ENCODE results near the gene PRDX6. TPM values are rescaled to one million over a fixed set of nuclear protein-coding genes. Genes with fewer than 3 reads are reported as not detected.

Gene PRDX6
- total RNA-seq, 2 experiments from 2014 or later = 109 to 148 TPM

DNA sequence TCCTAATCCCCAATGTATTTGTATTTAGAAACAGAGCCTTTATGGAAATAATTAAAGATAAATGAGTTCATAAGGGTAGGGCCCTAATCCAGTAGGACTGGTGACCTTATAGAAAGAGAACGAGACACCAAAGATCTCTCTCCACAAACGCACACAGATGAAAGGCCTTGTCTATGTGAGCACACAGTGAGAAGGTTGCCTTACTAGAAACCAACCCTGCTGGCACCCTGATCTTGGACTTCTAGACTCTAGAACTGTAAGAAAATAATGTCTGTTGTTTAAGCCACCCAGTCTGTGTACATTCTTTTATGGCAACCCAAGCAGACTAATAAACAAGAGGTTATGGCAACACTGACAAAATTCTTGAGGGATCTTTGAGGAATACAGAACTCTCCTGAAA lies 44.8 kb upstream of the PRDX6 start:
- CTCF ChIA-PET (ENCODE audit: unreplicated experiment) = no interaction called here
- H3K4me3 ChIP-seq (ENCODE audit: low read depth, low read length, poor library complexity, severe bottlenecking) = no peak overlapping the region

DNA sequence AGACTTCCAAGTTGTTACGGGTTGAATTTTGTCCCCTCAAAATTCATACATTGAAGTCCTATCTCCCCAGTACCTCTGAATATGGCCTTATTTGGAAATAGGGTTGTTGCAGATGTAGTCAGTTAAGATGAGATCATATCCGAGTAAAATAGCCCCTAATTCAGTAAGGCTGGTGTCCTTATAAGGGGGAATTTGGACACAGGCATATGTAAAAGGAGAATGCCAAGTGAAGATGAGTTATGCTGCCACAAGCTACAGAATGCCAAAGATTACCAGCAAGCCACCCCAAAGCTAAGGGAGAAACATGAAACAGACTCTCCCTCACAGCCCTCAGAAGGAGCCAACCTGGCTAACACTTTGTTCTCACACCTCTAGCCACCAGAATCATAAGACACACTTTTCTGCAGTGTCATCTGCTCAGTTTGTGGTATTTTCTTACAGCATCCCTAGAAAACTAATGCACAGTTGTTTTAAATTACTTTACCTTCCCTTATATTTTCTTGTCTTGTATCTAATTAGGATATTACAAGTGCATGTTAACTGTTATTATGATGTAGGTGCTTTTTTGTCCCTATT lies 43.3 kb upstream of the PRDX6 start:
- TF ChIP-seq EZH2phosphoT487 (IDR thresholded peaks at IDR 0.05; ENCODE audit: borderline replicate concordance, low read depth, low read length) = no peak
- TF ChIP-seq, protein P1, sequence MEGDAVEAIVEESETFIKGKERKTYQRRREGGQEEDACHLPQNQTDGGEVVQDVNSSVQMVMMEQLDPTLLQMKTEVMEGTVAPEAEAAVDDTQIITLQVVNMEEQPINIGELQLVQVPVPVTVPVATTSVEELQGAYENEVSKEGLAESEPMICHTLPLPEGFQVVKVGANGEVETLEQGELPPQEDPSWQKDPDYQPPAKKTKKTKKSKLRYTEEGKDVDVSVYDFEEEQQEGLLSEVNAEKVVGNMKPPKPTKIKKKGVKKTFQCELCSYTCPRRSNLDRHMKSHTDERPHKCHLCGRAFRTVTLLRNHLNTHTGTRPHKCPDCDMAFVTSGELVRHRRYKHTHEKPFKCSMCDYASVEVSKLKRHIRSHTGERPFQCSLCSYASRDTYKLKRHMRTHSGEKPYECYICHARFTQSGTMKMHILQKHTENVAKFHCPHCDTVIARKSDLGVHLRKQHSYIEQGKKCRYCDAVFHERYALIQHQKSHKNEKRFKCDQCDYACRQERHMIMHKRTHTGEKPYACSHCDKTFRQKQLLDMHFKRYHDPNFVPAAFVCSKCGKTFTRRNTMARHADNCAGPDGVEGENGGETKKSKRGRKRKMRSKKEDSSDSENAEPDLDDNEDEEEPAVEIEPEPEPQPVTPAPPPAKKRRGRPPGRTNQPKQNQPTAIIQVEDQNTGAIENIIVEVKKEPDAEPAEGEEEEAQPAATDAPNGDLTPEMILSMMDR (conservative IDR thresholded peaks at IDR 0.05; ENCODE audit: low read length) = no peak
- Histone ChIP-seq H3K4me3 (ENCODE audit: low read depth, low read length, poor library complexity, severe bottlenecking) (no peak overlapping the region), H3K4me1 (ENCODE audit: insufficient read depth, low read length, poor library complexity, severe bottlenecking) (peaks cover 27% of the 10 kb centered on the region), H4K20me1 (ENCODE audit: insufficient read depth, low read length) (no peaks in the 10 kb centered on the region), H3K4me2 (ENCODE audit: low read length) (no peak overlapping the region), H3K36me3 (ENCODE audit: insufficient read depth, low read length) (no peaks in the 10 kb centered on the region), H3K9me3 (ENCODE audit: low read length) (no peaks in the 10 kb centered on the region), H3K9me2 (ENCODE audit: insufficient read depth, low read length) (0 out of 2 replicates have a peak, but pooled peaks cover 4% of the 10 kb centered on the region), H3K27ac (ENCODE audit: low read depth, low read length, poor library complexity, severe bottlenecking) (no peak overlapping the region), H3K79me2 (ENCODE audit: insufficient read depth, low read depth, low read length) (no peaks in the 10 kb centered on the region), H2AFZ (ENCODE audit: low read length) (no peak overlapping the region)
- POLR2A ChIA-PET = no interaction called here
- no TSS peak for BruUV-seq (replicated peaks)
- intact Hi-C loops (cut with micrococcal nuclease; ENCODE audit: unreplicated experiment) = loop anchor here (5.0 kb wide), 2 partner anchors 278 to 638 kb away; partner anchors contain the start of gene KLHL20
- CTCF ChIA-PET (ENCODE audit: unreplicated experiment) = no interaction called here
- DNase-seq (ENCODE audit: low spot score) = no peak

More for the DNA sequence above, 44.8 kb upstream of the PRDX6 start:
- H3K9me2 ChIP-seq (ENCODE audit: insufficient read depth, low read length) = no peaks in the 10 kb centered on the region
- BruUV-seq (replicated peaks) = no TSS peak
- TF ChIP-seq, protein P1 (conservative IDR thresholded peaks at IDR 0.05; ENCODE audit: low read length) = no peak
- no peak for TF ChIP-seq EZH2phosphoT487 (IDR thresholded peaks at IDR 0.05; ENCODE audit: borderline replicate concordance, low read depth, low read length)
- intact Hi-C loops (cut with micrococcal nuclease; ENCODE audit: unreplicated experiment) = loop anchor here (5.0 kb wide), 2 partner anchors 280 to 640 kb away; partner anchors contain the start of gene KLHL20
- H3K36me3 ChIP-seq (ENCODE audit: insufficient read depth, low read length) = no peaks in the 10 kb centered on the region
- H2AFZ ChIP-seq (ENCODE audit: low read length) = no peak overlapping the region
- H4K20me1 ChIP-seq (ENCODE audit: insufficient read depth, low read length) = no peaks in the 10 kb centered on the region
- H3K79me2 ChIP-seq (ENCODE audit: insufficient read depth, low read depth, low read length) = no peaks in the 10 kb centered on the region
- POLR2A ChIA-PET = no interaction called here
- no peak for DNase-seq (ENCODE audit: low spot score)
- no peak overlapping the region for H3K4me2 ChIP-seq (ENCODE audit: low read length)
- peaks cover 29% of the 10 kb centered on the region for H3K4me1 ChIP-seq (ENCODE audit: insufficient read depth, low read length, poor library complexity, severe bottlenecking)
- H3K9me3 ChIP-seq (ENCODE audit: low read length) = no peaks in the 10 kb centered on the region
- no peak overlapping the region for H3K27ac ChIP-seq (ENCODE audit: low read depth, low read length, poor library complexity, severe bottlenecking)

DNA sequence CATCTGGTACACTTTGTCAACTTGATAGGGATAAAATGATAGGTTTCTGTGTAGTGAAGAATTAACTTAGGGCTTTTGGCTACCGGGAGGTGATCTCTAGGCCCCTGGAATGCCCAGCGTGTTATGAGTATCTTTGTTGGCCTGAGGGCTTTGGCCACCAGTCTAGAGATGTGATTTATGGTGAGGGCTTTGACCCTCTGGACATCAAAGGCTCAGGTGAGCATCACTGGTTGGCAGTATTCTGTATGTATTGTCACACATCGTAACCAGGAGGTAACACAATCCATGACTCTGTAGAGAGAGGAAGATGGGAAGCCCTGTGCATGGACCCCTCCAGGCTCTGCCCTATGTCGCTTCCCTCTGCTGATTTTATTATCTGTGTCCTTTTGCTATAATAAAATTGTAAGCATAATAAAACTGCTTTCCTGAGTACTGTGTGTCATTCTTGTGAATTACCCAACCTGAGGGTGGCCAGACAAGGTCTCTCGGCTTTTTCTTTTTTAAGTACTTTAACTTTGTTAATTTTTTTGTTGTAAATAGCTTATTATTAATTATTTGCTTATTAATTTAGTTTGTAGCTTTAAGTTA lies 40.2 kb upstream of the PRDX6 start:
- no peak for TF ChIP-seq EZH2phosphoT487 (IDR thresholded peaks at IDR 0.05; ENCODE audit: borderline replicate concordance, low read depth, low read length)
- TF ChIP-seq, protein P1 (conservative IDR thresholded peaks at IDR 0.05; ENCODE audit: low read length) = no peak
- BruUV-seq (replicated peaks) = no TSS peak
- CTCF ChIA-PET (ENCODE audit: unreplicated experiment) = no interaction called here

More for the DNA sequence above, 40.2 kb upstream of the PRDX6 start:
- Histone ChIP-seq H3K27ac (ENCODE audit: low read depth, low read length, poor library complexity, severe bottlenecking) (no peak overlapping the region), H3K36me3 (ENCODE audit: insufficient read depth, low read length) (peaks cover 6% of the 10 kb centered on the region; the same call in 1 of the 2 replicates), H2AFZ (ENCODE audit: low read length) (no peak overlapping the region), H3K9me2 (ENCODE audit: insufficient read depth, low read length) (0 out of 2 replicates have a peak, but pooled peaks cover 4% of the 10 kb centered on the region), H3K4me2 (ENCODE audit: low read length) (no peak overlapping the region), H3K9me3 (ENCODE audit: low read length) (no peaks in the 10 kb centered on the region), H4K20me1 (ENCODE audit: insufficient read depth, low read length) (no peaks in the 10 kb centered on the region; the same call in 1 of the 2 replicates), H3K4me3 (ENCODE audit: low read depth, low read length, poor library complexity, severe bottlenecking) (no peak overlapping the region), H3K4me1 (ENCODE audit: insufficient read depth, low read length, poor library complexity, severe bottlenecking) (no peaks in the 10 kb centered on the region), H3K79me2 (ENCODE audit: insufficient read depth, low read depth, low read length) (no peaks in the 10 kb centered on the region)
- intact Hi-C loops (cut with micrococcal nuclease; ENCODE audit: unreplicated experiment) = no loop called here
- DNase-seq (ENCODE audit: low spot score) = no peak
- POLR2A ChIA-PET = interaction anchor here (0.7 kb wide), 1 partner anchor 618 kb away, joined by 3 read pairs; no protein-coding TSS in a partner anchor

Measured in OCI-LY7 (cell line).